K562 treated with DMSO at 1 percent for 12 hours (cell line): Measurements from ENCODE around the gene IL1RL1. TPM values are rescaled to one million over a fixed set of nuclear protein-coding genes. Genes with fewer than 3 reads are reported as not detected.

Experiments
- total RNA-seq: library from RNA; unstranded; fragments of 300-600 nt; gene quantifications from 2 replicates; pipeline ENCODE4 v1.2.3, GENCODE V29; 2022; ENCODE audit not compliant: insufficient read depth

IL1RL1 gene
- 0.22 TPM in 1 of 2 replicates, not detected in the other for total RNA-seq

GRCh38 chr2:102310964-102311640 lies at the start of gene IL1RL1:
TSS of gene IL1RL1 (plus strand) at chr2:102311563. CDS start at chr2:102338265, 26,702 bp downstream.

DNA sequence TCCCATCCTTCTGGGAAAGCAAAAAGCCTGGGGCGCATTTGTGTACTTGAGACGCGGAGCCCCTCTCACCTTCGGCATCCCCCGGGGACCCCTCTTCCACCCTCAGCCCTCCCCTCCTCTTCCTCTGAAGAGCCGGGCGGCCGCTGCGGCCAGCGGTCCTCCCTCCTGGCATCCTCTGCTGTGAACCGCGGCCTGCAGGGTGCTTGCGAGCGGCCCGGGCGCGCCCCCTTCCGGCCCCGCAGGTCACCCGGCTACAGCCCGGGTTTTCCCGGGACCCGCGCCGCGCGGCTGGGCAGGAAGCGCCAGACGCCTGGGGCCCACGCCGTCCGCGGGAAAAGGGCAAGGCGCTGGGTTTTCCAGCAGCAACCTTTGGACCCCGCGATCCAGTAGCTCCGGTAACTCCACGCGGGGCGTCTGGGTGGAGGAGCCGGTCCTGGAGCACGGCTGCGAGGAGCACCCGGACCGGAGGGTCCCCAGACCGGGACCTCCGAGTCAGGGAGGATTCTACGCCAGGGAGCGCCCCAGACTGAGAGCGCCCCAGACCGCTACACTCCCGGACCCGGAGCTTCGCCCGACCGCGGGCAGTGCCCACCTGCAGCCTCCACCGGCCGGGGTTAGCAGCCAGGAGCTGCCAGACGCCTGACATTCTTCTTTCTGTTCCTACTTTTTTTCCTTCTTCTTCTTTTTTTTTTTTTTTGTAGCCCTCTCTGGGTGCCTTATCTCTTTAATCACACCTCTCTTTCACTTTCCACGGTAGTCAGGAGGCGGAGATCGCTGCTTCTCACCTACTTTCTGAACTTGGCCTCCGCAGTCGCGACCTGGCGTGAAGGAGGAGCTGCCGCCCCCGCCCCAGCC lies 44.4 kb downstream of the IL1RL1 start, which contains the start of gene IL18R1:
TSS of gene IL18R1 (plus strand) at position 271 of the 855 bp plus-strand sequence. CDS start 6,865 bp downstream, outside the sequence.

Other genes with a start within 250 kb of the IL1RL1 start
- 4.5 and 12.7 TPM in 2 replicates for gene IL1R1, start 168.8 kb upstream of the IL1RL1 start, total RNA-seq
- not detected in 2 replicates for gene IL1RL2, start 124.5 kb upstream of the IL1RL1 start, total RNA-seq
- gene IL18R1, start 44.2 kb downstream of the IL1RL1 start, total RNA-seq, result 2.9 and 5.4 TPM in 2 replicates
- gene IL18RAP, start 111.6 kb downstream of the IL1RL1 start, total RNA-seq, result 5.3 and 6.0 TPM in 2 replicates
- gene SLC9A4, start 161.7 kb downstream of the IL1RL1 start, total RNA-seq, result not detected in 2 replicates